ENCODE measurements around the gene PUS1.

PUS1 gene

DNA sequence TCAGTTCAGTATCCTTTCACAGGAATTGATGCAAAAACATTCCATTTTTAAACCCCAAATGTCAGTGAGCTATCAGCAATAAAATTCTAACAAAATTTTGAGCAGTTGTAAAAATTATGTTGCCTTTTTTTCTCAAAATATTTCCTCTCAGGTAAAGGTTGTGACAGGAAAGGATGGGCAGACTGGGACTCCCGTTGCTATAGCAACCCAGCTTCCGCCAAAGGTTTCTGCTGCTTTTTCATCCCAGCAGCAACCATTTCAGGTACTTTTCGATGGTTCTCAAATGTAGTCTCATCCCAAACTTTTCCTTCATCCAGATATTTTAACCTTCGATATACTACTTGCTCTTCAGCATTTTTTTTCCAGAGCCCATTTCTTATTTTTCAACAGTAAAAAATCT is 34.3 kb downstream of the PUS1 start:
- H3K27ac ChIP-seq, result no peak overlapping the region
- TF ChIP-seq, protein P1, sequence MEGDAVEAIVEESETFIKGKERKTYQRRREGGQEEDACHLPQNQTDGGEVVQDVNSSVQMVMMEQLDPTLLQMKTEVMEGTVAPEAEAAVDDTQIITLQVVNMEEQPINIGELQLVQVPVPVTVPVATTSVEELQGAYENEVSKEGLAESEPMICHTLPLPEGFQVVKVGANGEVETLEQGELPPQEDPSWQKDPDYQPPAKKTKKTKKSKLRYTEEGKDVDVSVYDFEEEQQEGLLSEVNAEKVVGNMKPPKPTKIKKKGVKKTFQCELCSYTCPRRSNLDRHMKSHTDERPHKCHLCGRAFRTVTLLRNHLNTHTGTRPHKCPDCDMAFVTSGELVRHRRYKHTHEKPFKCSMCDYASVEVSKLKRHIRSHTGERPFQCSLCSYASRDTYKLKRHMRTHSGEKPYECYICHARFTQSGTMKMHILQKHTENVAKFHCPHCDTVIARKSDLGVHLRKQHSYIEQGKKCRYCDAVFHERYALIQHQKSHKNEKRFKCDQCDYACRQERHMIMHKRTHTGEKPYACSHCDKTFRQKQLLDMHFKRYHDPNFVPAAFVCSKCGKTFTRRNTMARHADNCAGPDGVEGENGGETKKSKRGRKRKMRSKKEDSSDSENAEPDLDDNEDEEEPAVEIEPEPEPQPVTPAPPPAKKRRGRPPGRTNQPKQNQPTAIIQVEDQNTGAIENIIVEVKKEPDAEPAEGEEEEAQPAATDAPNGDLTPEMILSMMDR (conservative IDR thresholded peaks at IDR 0.05), result no peak

DNA sequence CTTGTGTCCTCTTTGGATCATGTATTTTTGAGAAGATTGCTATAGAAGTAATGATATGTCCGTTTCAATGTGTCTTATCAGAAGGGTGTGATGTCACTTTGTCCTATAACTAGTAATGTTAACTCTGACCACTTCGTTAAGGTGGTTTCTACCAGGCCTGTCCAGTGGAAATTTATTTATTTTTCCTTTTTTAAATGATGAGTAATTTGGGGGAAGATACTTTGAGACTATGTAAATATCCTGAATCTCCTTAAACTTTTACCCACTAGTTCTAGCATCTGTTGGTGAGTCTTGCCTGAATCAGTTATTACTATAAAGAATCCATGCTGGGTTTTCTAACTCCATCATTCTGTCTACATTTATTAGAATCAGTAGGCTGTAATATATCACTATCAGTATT is 36.0 kb downstream of the PUS1 start:
- TF ChIP-seq, protein P1 (conservative IDR thresholded peaks at IDR 0.05), result no peak
- no peak overlapping the region for H3K27ac ChIP-seq

DNA sequence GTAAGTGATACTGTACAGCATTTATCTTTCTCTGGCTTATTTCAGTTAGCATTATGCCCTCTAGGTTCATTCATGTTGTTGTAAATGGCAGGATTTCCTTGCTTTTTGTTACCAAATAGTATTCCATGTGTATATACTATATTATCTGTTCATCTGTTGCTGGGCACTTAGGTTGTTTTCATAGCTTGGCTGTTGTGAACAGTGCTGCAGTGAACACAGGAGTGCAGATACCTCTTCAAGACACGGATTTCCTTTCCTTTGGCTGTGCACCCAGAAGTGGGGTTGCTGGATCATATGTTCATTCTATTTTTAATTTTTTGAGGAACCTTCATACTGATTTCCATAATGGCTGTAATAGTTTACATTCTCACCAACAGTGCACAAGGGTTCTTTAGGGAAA is 42.1 kb downstream of the PUS1 start:
- peak overlapping the region; percentile 56 for H3K27ac ChIP-seq
- TF ChIP-seq, protein P1 (conservative IDR thresholded peaks at IDR 0.05), result no peak

DNA sequence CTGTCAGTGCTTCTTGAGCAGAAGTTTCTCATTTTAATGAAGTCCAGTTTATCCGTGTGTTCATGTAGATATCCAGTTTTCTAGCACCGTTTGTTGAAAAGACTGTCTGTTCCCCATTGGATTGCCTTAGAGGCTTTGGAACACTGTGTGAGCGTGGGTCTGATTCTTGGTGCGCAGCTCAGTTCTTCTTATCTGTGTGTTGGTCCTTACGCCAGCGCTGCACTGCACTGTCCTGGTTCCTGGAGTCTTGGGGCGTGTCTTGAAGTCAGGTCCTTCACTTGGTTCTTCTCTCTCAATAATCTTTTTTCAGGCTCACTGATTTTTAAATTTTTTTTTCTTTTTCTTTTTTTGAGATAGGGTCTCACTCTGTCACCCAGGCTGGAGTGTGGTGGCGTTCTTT is 46.2 kb downstream of the PUS1 start:
- TF ChIP-seq, protein P1 (conservative IDR thresholded peaks at IDR 0.05), result no peak
- no peak overlapping the region for H3K27ac ChIP-seq

DNA sequence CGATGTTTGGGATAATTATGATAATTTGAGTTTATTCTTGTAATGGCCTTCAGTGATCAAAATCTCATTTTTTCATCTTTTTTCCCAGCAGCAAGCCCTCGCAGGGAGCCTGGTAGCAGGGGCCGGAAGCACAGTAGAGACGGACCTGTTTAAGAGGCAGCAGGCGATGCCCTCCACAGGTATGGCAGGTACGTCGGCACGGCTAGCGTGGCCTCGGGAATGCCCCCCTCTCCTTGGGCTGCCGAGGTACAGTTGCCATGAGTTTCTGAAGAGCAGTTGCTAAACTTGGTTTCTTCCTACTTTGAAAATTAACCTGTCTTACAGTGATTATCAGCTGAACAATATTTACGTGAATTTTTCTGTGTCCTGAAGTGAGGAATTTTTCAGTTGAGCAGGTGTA is 50.5 kb downstream of the PUS1 start:
- H3K27ac ChIP-seq, result no peak overlapping the region
- TF ChIP-seq, protein P1 (conservative IDR thresholded peaks at IDR 0.05), result no peak

DNA sequence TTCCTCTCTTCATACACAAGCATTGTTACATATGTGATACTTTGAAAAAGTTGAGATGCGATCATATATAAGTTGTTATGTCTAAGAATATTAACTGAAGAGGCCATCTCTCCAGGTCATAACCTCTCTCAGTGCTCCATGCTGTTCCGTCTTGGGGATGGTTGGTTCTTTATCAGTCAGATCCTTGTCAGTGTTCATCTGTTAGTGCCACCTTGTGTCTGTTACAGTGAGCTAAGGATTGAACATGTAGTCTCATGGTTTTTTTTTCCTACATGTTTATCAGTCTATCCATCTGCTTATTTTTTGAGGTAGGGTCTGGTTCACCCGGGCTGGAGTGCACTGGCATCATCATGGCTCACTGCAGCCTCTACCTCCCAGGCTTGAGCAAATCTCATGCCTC is 51.2 kb downstream of the PUS1 start:
- H3K27ac ChIP-seq, result no peak overlapping the region
- TF ChIP-seq, protein P1 (conservative IDR thresholded peaks at IDR 0.05), result peak; percentile 55

DNA sequence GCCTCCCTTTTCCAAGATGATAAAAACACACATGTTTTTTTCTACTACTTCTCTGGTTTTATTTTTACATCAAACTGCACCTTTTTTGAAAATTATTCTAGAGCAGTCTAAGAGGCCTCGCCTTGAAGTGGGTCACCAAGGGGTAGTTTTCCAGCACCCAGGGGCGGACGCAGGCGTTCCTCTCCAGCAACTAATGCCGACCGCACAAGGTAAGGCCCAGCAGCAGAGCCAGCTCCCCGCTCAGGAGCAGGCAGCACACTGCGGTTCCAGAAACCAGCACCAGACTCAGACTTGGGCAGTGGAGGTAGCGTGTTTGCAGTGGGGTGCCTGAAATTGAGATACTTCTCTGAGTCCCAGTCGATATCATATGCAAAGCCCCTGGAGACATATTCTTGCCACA is 52.3 kb downstream of the PUS1 start:
- TF ChIP-seq, protein P1 (conservative IDR thresholded peaks at IDR 0.05), result no peak
- H3K27ac ChIP-seq, result no peak overlapping the region

DNA sequence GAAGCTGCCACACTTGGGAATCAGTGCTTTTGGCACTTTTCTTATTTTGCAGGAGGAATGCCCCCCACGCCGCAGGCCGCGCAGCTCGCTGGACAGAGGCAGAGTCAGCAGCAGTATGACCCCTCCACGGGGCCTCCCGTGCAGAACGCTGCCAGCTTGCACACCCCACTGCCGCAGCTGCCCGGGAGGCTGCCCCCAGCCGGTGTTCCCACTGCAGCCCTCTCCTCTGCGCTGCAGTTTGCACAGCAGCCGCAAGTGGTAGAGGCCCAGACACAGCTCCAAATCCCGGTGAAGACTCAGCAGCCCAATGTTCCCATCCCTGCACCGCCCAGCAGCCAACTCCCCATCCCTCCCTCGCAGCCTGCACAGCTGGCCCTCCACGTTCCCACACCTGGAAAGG is 53.0 kb downstream of the PUS1 start:
- TF ChIP-seq, protein P1 (conservative IDR thresholded peaks at IDR 0.05), result no peak
- no peak overlapping the region for H3K27ac ChIP-seq
